ENCODE data around the gene TIPRL. TPM values are rescaled to one million over a fixed set of nuclear protein-coding genes. Genes with fewer than 3 reads are reported as not detected.

The TIPRL gene
- total and polyA plus RNA-seq, 8 donors = 10.8 to 229 (median 16.6) TPM

GRCh38 chr1:168134642-168135041 is 44.1 kb upstream of the TIPRL start:
- TF ChIP-seq EP300 (IDR thresholded peaks at IDR 0.05) (no peak), POLR2A (IDR thresholded peaks at IDR 0.05) (no peak), POLR2AphosphoS5 (IDR thresholded peaks at IDR 0.05) (no peak), CTCF (IDR thresholded peaks at IDR 0.05) (no peak)
- Histone ChIP-seq H3K27ac (no peak overlapping the region), H3K4me3 (peak overlapping the region in 1 of 4 donors; percentile 90), H3K4me1 (peaks cover 11 to 36% (median 19%) of the 10 kb centered on the region in 4 donors), H3K36me3 (no peaks in the 10 kb centered on the region), H3K27me3 (peaks cover 0 to 24% (median 13%) of the 10 kb centered on the region in 3 donors), H3K9me3 (no peaks in the 10 kb centered on the region)
- intact Hi-C loops (cut with DNase I; ENCODE audit: low total_unique reads) = no loop called here
- 71 to 85% (median 83%) methylated on average over 7 of the region's 7 CpGs for WGBS, 5 donors
- no peak for DNase-seq

GRCh38 chr1:168135116-168135920 is 43.4 kb upstream of the TIPRL start:
- H3K27ac ChIP-seq = peak overlapping the region in 3 of 5 donors; percentile 74 to 87 (median 84)
- intact Hi-C loops (cut with DNase I; ENCODE audit: low total_unique reads) = no loop called here
- H3K27me3 ChIP-seq = peaks cover 0 to 24% (median 13%) of the 10 kb centered on the region in 3 donors
- peak overlapping the region; percentile 63 to 90 (median 75) for H3K4me3 ChIP-seq
- TF ChIP-seq CTCF (IDR thresholded peaks at IDR 0.05) (no peak), POLR2AphosphoS5 (IDR thresholded peaks at IDR 0.05) (no peak), POLR2A (IDR thresholded peaks at IDR 0.05) (no peak), EP300 (IDR thresholded peaks at IDR 0.05) (no peak)
- H3K9me3 ChIP-seq = no peaks in the 10 kb centered on the region
- H3K36me3 ChIP-seq = no peaks in the 10 kb centered on the region
- H3K4me1 ChIP-seq = peaks cover 11 to 36% (median 19%) of the 10 kb centered on the region in 4 donors
- 32 to 47% (median 35%) methylated on average over 12 of the region's 12 CpGs for WGBS, 5 donors
- DNase-seq = no peak

DNA sequence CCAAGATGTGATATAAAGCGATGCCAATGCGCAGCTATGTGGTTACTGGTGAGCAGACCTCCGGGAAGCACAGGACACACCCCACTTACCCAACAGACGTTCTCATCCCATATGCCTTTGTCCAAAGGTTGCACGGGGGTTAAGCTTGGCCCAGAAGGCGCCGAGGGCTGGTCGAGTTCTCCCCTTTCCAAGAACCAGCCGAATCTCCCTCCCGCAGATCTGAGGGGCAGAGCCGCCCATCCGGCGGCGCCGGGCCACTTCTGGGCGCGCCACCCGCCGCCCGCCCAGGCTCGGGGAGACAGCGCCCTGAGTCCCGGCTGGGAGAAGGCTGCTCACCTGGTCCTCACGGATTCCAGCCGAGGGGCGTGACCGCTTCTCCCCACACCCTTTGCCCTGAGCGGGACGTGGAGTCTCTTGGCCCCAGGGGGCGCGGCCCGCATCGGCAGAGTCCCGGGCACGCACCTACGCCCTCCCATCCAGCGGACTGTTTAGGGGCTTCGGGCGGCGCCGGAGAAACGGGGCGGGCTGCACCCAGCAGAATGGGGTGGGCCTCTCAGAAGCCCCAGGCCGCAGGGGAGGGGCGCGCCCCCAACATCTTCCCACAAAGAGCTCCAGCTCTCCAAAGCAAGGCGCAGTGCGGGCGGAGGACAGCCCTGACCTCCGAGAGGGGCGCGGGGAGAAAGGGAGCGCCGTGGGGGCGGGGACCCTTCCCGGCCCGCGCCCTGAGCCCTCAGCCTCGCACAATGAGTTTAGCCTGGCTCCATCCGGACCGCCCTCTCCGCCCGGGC is 42.6 kb upstream of the TIPRL start:
- Histone ChIP-seq H3K36me3 (no peaks in the 10 kb centered on the region), H3K27ac (peak overlapping the region; percentile 64 to 87 (median 81)), H3K4me3 (peak overlapping the region; percentile 63 to 90 (median 75)), H3K27me3 (peaks cover 0 to 24% (median 13%) of the 10 kb centered on the region in 3 donors), H3K9me3 (no peaks in the 10 kb centered on the region), H3K4me1 (peaks cover 11 to 36% (median 19%) of the 10 kb centered on the region in 4 donors)
- TF ChIP-seq POLR2A (IDR thresholded peaks at IDR 0.05) = no peak
- TF ChIP-seq POLR2AphosphoS5 (IDR thresholded peaks at IDR 0.05) = no peak
- TF ChIP-seq EP300 (IDR thresholded peaks at IDR 0.05) = no peak
- TF ChIP-seq CTCF (IDR thresholded peaks at IDR 0.05) = no peak
- WGBS, 5 donors = 0 to 1% (median 1%) methylated on average over 7 to 63 of the region's 63 CpGs
- intact Hi-C loops (cut with DNase I; ENCODE audit: low total_unique reads) = no loop called here
- DNase-seq = peak in 1 of 2 donors; percentile 75

Measured in stomach (tissue), 9 donors.